SIG-M5 treated with dmso at 0.1 percent for 504 hours (cell line): ENCODE results near the gene PIK3R5.

Experiments
- DNase-seq: peaks from one replicate; lab custom pipeline; 2025; ENCODE audit not compliant: unreplicated experiment; lab: John Stamatoyannopoulos, UW

The PIK3R5 gene

DNA sequence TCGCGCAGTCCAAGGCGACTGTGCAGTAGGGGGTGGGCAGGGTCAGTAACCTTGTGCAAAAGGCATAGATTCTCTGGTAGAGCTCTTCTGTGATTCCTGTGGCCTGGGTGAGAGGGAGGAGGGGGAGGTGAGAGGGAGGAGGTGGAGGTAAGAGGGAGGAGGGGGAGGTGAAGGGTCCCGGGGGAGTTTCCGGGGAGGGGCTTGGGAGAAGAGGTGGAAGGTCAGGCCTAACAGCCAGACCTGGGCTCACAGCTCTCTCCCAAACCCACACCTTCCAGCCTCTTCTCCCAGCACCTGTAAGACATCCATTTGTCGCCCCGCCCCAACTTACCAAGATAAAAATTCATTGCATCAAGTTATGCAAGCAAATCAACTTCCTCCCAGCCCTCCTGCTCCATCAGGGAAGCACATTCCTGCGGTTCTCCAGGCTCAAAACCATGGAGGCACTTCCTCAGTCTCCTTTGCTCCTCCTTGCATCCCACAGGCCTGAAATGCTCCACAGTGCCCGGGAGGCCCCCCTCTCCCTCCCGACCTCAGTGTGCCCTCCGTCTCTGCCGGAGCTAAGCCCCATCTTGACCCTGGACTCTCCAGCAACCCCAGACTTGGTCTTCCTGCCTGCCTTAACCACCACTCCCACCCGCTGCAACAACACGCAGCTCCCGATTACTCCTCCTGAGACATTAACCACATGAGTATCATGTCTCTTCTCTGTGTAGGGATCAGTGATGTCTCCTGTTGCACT lies 128.5 kb downstream of the PIK3R5 start:
- DNase-seq: no peak

DNA sequence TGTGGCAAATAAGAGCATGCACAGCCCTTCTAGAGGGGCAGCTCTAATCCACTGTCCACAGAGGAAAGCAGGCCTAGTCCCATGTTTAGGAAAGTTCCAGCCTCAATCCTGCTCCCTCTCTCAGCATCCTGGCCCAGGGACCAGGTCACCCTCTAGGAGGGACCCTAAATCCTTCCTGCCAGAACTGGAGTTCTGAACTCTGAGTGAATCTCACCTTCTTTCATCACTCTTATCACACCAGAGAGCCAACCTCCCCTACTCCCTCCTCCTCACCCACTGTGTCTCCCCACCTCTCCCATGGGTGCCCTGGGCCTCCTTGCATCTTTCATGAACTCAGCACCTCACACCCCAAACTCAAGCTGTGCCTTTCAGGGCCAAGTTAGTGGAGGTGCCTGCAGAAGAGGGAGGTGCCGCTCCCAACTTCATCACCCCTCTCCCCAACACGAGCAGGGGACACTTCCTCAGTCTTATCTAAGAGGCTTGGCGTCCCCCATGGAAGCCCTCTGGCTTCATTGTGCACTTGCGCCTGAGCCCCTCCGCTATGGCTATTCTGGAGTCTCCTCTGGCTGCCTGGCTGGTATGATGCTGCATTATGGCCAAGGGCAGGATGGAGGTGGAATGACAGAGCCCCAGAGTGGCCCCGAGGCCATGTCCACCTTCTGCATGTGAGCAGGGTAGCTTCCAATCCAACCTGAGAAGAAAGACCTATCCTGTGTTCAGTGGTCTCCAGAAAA lies 129.7 kb downstream of the PIK3R5 start:
- DNase-seq: no peak

DNA sequence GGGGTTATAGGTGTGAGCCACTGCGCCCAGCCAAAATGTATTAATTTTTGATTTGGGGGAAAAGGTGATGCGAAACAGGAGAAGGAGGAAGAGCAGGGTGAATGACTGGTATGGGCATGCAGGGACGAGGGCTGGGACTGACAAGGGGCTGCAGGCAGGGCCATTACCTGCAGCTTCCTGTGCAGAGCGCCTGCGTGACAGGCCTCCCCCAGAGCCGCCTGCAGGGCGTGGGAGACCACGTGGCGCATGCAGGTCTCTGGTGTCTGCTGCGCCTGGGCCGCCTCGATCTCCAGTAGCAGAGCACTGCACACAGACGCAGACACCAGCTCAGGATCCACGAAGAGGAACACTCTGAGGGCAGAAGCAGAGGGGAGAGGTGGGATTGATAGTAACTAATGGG lies 130.4 kb downstream of the PIK3R5 start:
- DNase-seq: no peak

DNA sequence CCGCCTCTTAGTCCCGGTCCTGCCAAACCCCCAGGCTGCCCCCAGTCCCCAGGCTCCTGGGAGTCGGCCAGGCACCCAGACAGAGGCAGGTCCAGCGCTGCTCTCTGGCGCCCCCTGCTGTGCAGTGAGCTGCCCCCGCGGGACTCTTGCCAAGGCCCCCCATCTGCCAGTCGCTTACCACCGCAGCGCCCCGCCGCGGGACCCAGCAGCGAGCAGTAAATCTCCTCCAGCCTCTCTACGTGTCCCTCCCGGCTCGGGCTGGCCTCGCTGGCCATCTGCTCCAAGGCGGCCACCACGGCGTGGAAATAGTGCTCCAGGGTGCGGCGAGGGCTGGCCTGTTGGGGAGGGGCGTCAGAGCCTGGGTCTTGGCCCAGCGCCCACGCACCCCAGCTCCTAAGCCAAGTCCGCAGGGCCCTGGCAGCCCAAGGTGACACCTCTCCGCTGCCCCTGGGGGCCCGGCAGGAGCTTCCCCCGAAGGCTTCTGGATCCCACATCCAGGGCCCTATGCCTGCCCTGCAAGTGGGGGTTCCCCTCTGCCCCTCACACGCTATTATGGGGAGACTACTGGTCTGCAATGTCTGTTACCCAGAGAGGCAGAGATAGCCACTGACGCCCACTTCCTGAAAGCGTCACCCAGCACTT lies 132.7 kb downstream of the PIK3R5 start:
- DNase-seq: no peak

DNA sequence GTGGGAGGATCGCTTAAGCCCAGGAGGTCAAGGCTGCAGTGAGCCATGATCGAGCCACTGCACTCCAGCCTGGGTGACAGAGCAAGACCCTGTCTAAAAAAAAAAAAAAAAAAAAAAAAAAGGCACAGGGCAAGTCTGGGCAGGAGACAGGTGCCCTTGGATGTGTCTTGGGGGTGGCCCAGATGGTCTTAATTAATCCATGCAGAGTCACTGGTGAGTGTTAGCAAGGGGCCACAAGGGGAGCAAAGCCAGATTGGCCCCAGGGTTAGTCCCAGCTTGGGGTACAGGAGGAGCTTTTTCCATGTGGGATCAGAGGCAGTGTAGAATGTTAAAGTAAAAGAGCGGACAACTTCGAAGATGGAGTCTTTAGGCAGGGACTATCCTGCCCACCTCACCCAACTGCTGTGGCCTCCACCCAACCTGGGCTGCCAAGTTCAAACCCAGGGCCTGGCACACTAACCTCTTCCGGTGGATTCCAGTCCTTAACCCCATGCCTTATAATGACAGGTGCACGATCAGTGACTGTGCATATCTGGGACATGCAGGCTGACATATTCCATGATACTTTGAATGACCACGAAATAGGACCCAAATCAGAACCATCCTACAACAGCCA lies 134.2 kb downstream of the PIK3R5 start:
- DNase-seq: no peak

DNA sequence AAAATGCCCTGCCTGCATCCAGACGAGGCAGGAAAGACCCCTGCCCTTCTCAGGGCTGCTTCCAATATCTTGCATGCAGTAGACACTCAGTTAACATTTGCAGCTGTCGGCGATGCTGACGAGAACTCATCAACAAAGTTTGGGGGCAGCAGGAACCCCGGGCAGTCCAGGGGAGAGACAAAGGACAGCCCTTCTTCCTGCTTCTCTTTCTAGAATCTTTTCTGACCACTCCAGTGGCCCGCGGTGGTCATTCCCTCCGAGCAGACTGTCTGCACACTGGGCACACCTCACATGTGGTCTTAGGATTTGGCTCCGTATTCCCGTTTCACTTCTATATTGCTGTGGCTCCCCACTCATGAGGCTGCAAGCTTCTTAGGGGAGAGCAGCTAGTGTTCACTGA lies 135.4 kb downstream of the PIK3R5 start:
- DNase-seq: no peak

DNA sequence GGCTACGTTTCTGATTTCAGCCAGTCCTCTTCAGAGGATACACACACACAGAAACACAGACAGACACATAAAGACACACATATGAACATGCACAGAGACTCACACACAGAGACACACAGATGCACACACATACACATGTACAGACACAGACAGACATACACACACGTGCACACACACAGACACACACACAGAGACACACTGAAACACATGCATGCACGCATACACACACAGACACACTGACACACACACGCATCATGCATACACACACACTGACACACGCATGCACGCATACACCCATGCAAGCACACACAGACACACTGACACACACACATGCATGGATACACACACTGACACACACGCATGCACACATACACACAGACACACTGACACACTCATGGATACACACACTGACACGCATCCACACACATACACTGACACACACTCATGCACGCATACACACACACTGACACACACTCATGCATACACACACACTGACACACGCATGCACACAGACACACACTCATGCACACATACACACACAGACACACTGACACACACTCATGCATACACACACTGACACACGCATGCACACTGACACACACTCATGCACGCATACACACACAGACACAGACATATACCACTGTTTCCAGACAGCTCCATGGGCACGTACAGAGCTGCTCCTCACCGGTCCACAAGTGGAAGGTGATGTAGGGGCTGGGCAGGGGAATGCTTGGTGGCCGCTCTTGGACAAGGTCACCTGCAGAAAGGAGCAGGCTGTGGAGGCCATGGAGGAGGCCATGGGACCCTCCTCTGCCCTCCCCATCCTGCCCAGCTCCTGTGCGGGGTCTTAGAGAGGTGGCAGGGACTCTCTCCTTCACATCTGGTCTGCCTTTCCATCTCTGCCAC lies 136.2 kb downstream of the PIK3R5 start:
- no peak for DNase-seq
